ENCODE results near the gene BTBD10. TPM values are rescaled to one million over a fixed set of nuclear protein-coding genes. Genes with fewer than 3 reads are reported as not detected.
A peak's percentile ranks its signal among the peaks of the same experiment; 100 is the strongest.

Gene BTBD10
- total RNA-seq, 1 donor from 2014 or later = 18.8 TPM

- no peaks in the 10 kb centered on the region for H3K36me3 Mint-ChIP-seq (ENCODE audit: low read depth)
- H3K4me1 Mint-ChIP-seq = no peaks in the 10 kb centered on the region
- no peak for TF ChIP-seq CTCF (IDR thresholded peaks at IDR 0.05)
- ATAC-seq (ENCODE audit: low read depth) = no peak
- no peak overlapping the region for H3K27ac Mint-ChIP-seq
- H3K27me3 Mint-ChIP-seq = peaks cover 17% of the 10 kb centered on the region
- ChIA-PET CTCF (interaction anchor here (0.8 to 1.3 kb wide), 2 partner anchors 7 to 14 kb away, joined by 3 read pairs; no protein-coding TSS in a partner anchor), POLR2A (interaction anchor here (0.6 kb wide), 1 partner anchor 188 kb away, joined by 4 read pairs; no protein-coding TSS in a partner anchor)
- DNase-seq = no peak
- intact Hi-C loops (cut with micrococcal nuclease) = no loop called here
- no peak overlapping the region for H3K4me3 Mint-ChIP-seq
- no peaks in the 10 kb centered on the region for H3K9me3 Mint-ChIP-seq
These were observed 10.1 kb upstream of the BTBD10 start for GRCh38 chr11:13473013-13473722.

GRCh38 chr11:13468750-13469149 is 5.7 kb upstream of the BTBD10 start:
- ATAC-seq (ENCODE audit: low read depth) = no peak
- CTCF ChIA-PET = no interaction called here
- no peak for DNase-seq
- intact Hi-C loops (cut with micrococcal nuclease) = no loop called here
- Mint-ChIP-seq H3K27ac (no peak overlapping the region), H3K36me3 (ENCODE audit: low read depth) (no peaks in the 10 kb centered on the region), H3K27me3 (peaks cover 15% of the 10 kb centered on the region), H3K4me1 (peaks cover 9% of the 10 kb centered on the region), H3K4me3 (no peak overlapping the region), H3K9me3 (no peaks in the 10 kb centered on the region)
- no peak for TF ChIP-seq CTCF (IDR thresholded peaks at IDR 0.05)
- POLR2A ChIA-PET = no interaction called here

- DNase-seq = no peak
- peaks cover 14% of the 10 kb centered on the region for H3K27me3 Mint-ChIP-seq
- no peak for ATAC-seq (ENCODE audit: low read depth)
- no peak overlapping the region for H3K4me3 Mint-ChIP-seq
- H3K27ac Mint-ChIP-seq = no peak overlapping the region
- H3K36me3 Mint-ChIP-seq (ENCODE audit: low read depth) = peaks cover 10% of the 10 kb centered on the region
- H3K9me3 Mint-ChIP-seq = no peaks in the 10 kb centered on the region
- intact Hi-C loops (cut with micrococcal nuclease) = loop anchor here (2.0 kb wide), 1 partner anchor 501 kb away; no protein-coding TSS in a partner anchor
- no peak for TF ChIP-seq CTCF (IDR thresholded peaks at IDR 0.05)
- POLR2A ChIA-PET = interaction anchor here (0.7 kb wide), 1 partner anchor 187 kb away, joined by 3 read pairs; no protein-coding TSS in a partner anchor
- peaks cover 31% of the 10 kb centered on the region for H3K4me1 Mint-ChIP-seq
- CTCF ChIA-PET = interaction anchor here (0.8 to 2.3 kb wide), 5 partner anchors 8 to 1135 kb away, joined by 3 to 7 read pairs (median 3); no protein-coding TSS in a partner anchor
These were observed 2.9 kb upstream of the BTBD10 start for GRCh38 chr11:13465909-13466371.

- intact Hi-C loops (cut with micrococcal nuclease) = loop anchor here (1.0 to 2.0 kb wide), 7 partner anchors 23 to 1427 kb away; partner anchors contain the start of genes BMAL1, FAR1 and PSMA1
- Mint-ChIP-seq H3K4me1 (peaks cover 43% of the 10 kb centered on the region), H3K4me3 (peak overlapping the region; percentile 98), H3K36me3 (ENCODE audit: low read depth) (peaks cover 15% of the 10 kb centered on the region), H3K27ac (peak overlapping the region; percentile 95), H3K27me3 (no peaks in the 10 kb centered on the region), H3K9me3 (no peaks in the 10 kb centered on the region)
- CTCF ChIA-PET = interaction anchor here (2.3 kb wide), 1 partner anchor 78 kb away, joined by 7 read pairs; no protein-coding TSS in a partner anchor
- ATAC-seq (ENCODE audit: low read depth) (no peak), DNase-seq (no peak)
- no peak for TF ChIP-seq CTCF (IDR thresholded peaks at IDR 0.05)
- POLR2A ChIA-PET = interaction anchor here (0.6 to 2.3 kb wide), 7 partner anchors 23 to 1428 kb away, joined by 3 to 21 read pairs (median 4); partner anchors contain the start of genes BMAL1, CYP2R1 and FAR1
These were observed 813 bp upstream of the BTBD10 start for GRCh38 chr11:13463779-13464290.
